ENCODE measurements around the gene MB. TPM values are rescaled to one million over a fixed set of nuclear protein-coding genes. Genes with fewer than 3 reads are reported as not detected.

Gene MB
- total and polyA plus RNA-seq, 4 donors, result 2.8 to 24.7 TPM; not detected in 2

GRCh38 chr22:35580351-35581022 lies 36.6 kb downstream of the MB start:
- WGBS, 2 donors, result 90 to 93% methylated on average over 9 to 10 of the region's 10 CpGs
- Histone ChIP-seq H3K27ac (ENCODE audit: low read depth in 1 of 2, low read length in 2 of 2) (no peak overlapping the region), H3K36me3 (ENCODE audit: control insufficient read depth in 1 of 2, insufficient read depth in 2 of 2, low read length in 1 of 2) (no peaks in the 10 kb centered on the region), H3K9me3 (ENCODE audit: control insufficient read depth, low read length) (no peaks in the 10 kb centered on the region), H3K4me1 (ENCODE audit: control insufficient read depth in 1 of 2, insufficient read depth in 2 of 2, low read length in 2 of 2) (no peaks in the 10 kb centered on the region), H3K27me3 (ENCODE audit: control insufficient read depth in 1 of 2, insufficient read depth in 2 of 2, low read length in 1 of 2) (no peaks in the 10 kb centered on the region), H3K4me3 (ENCODE audit: low read length in 2 of 2) (no peak overlapping the region)
- intact Hi-C loops (cut with DNase I), result no loop called here
- DNase-seq (no peak), ATAC-seq (ENCODE audit: low FRiP score) (no peak)

- H3K27me3 ChIP-seq (ENCODE audit: control insufficient read depth in 1 of 2, insufficient read depth in 2 of 2, low read length in 1 of 2), result no peaks in the 10 kb centered on the region
- no peak overlapping the region for H3K27ac ChIP-seq (ENCODE audit: low read depth in 1 of 2, low read length in 2 of 2)
- H3K9me3 ChIP-seq (ENCODE audit: control insufficient read depth, low read length), result no peaks in the 10 kb centered on the region
- DNase-seq, result no peak
- H3K4me1 ChIP-seq (ENCODE audit: control insufficient read depth in 1 of 2, insufficient read depth in 2 of 2, low read length in 2 of 2), result no peaks in the 10 kb centered on the region
- no peaks in the 10 kb centered on the region for H3K36me3 ChIP-seq (ENCODE audit: control insufficient read depth in 1 of 2, insufficient read depth in 2 of 2, low read length in 1 of 2)
- intact Hi-C loops (cut with DNase I), result no loop called here
- WGBS, 2 donors, result 87 to 92% methylated on average over 19 of the region's 19 CpGs
- no peak for ATAC-seq (ENCODE audit: low FRiP score)
- no peak overlapping the region for H3K4me3 ChIP-seq (ENCODE audit: low read length in 2 of 2)
These were observed 38.1 kb downstream of the MB start for GRCh38 chr22:35578836-35579575.

GRCh38 chr22:35577799-35578659 lies 39.1 kb downstream of the MB start:
- 89% methylated on average over 2 of the region's 2 CpGs for WGBS, 2 donors
- Histone ChIP-seq H3K27ac (ENCODE audit: low read depth in 1 of 2, low read length in 2 of 2) (no peak overlapping the region), H3K36me3 (ENCODE audit: control insufficient read depth in 1 of 2, insufficient read depth in 2 of 2, low read length in 1 of 2) (no peaks in the 10 kb centered on the region), H3K9me3 (ENCODE audit: control insufficient read depth, low read length) (no peaks in the 10 kb centered on the region), H3K4me1 (ENCODE audit: control insufficient read depth in 1 of 2, insufficient read depth in 2 of 2, low read length in 2 of 2) (no peaks in the 10 kb centered on the region), H3K27me3 (ENCODE audit: control insufficient read depth in 1 of 2, insufficient read depth in 2 of 2, low read length in 1 of 2) (no peaks in the 10 kb centered on the region), H3K4me3 (ENCODE audit: low read length in 2 of 2) (no peak overlapping the region)
- ATAC-seq (ENCODE audit: low FRiP score) (no peak), DNase-seq (no peak)
- intact Hi-C loops (cut with DNase I), result no loop called here

- no peak for ATAC-seq (ENCODE audit: low FRiP score)
- H3K36me3 ChIP-seq (ENCODE audit: control insufficient read depth in 1 of 2, insufficient read depth in 2 of 2, low read length in 1 of 2), result no peaks in the 10 kb centered on the region
- H3K4me1 ChIP-seq (ENCODE audit: control insufficient read depth in 1 of 2, insufficient read depth in 2 of 2, low read length in 2 of 2), result no peaks in the 10 kb centered on the region
- no peak overlapping the region for H3K27ac ChIP-seq (ENCODE audit: low read depth in 1 of 2, low read length in 2 of 2)
- H3K27me3 ChIP-seq (ENCODE audit: control insufficient read depth in 1 of 2, insufficient read depth in 2 of 2, low read length in 1 of 2), result no peaks in the 10 kb centered on the region
- 88 to 96% methylated on average over 8 of the region's 8 CpGs for WGBS, 2 donors
- no peak overlapping the region for H3K4me3 ChIP-seq (ENCODE audit: low read length in 2 of 2)
- no peaks in the 10 kb centered on the region for H3K9me3 ChIP-seq (ENCODE audit: control insufficient read depth, low read length)
- DNase-seq, result no peak
- intact Hi-C loops (cut with DNase I), result no loop called here
These were observed 40.5 kb downstream of the MB start for GRCh38 chr22:35576671-35577070.

- Histone ChIP-seq H3K4me1 (ENCODE audit: control insufficient read depth in 1 of 2, insufficient read depth in 2 of 2, low read length in 2 of 2) (no peaks in the 10 kb centered on the region), H3K27ac (ENCODE audit: low read depth in 1 of 2, low read length in 2 of 2) (no peak overlapping the region), H3K27me3 (ENCODE audit: control insufficient read depth in 1 of 2, insufficient read depth in 2 of 2, low read length in 1 of 2) (no peaks in the 10 kb centered on the region), H3K36me3 (ENCODE audit: control insufficient read depth in 1 of 2, insufficient read depth in 2 of 2, low read length in 1 of 2) (no peaks in the 10 kb centered on the region), H3K4me3 (ENCODE audit: low read length in 2 of 2) (no peak overlapping the region), H3K9me3 (ENCODE audit: control insufficient read depth, low read length) (no peaks in the 10 kb centered on the region)
- ATAC-seq (ENCODE audit: low FRiP score), result no peak
- no peak for DNase-seq
- 48 to 52% methylated on average over 15 of the region's 15 CpGs for WGBS, 2 donors
- intact Hi-C loops (cut with DNase I), result no loop called here
These were observed 41.9 kb downstream of the MB start for GRCh38 chr22:35575116-35575748.

- no peaks in the 10 kb centered on the region for H3K9me3 ChIP-seq (ENCODE audit: control insufficient read depth, low read length)
- H3K27ac ChIP-seq (ENCODE audit: low read depth in 1 of 2, low read length in 2 of 2), result no peak overlapping the region
- no peaks in the 10 kb centered on the region for H3K4me1 ChIP-seq (ENCODE audit: control insufficient read depth in 1 of 2, insufficient read depth in 2 of 2, low read length in 2 of 2)
- H3K4me3 ChIP-seq (ENCODE audit: low read length in 2 of 2), result no peak overlapping the region
- no peaks in the 10 kb centered on the region for H3K27me3 ChIP-seq (ENCODE audit: control insufficient read depth in 1 of 2, insufficient read depth in 2 of 2, low read length in 1 of 2)
- intact Hi-C loops (cut with DNase I), result no loop called here
- WGBS, 2 donors, result 85 to 91% methylated on average over 8 of the region's 8 CpGs
- no peak for ATAC-seq (ENCODE audit: low FRiP score)
- DNase-seq, result no peak
- H3K36me3 ChIP-seq (ENCODE audit: control insufficient read depth in 1 of 2, insufficient read depth in 2 of 2, low read length in 1 of 2), result no peaks in the 10 kb centered on the region
These were observed 44.6 kb downstream of the MB start for GRCh38 chr22:35572556-35572955.

- ATAC-seq (ENCODE audit: low FRiP score) (no peak), DNase-seq (no peak)
- no peaks in the 10 kb centered on the region for H3K9me3 ChIP-seq (ENCODE audit: control insufficient read depth, low read length)
- WGBS, 2 donors, result 84 to 90% methylated on average over 14 of the region's 14 CpGs
- intact Hi-C loops (cut with DNase I), result no loop called here
- H3K4me3 ChIP-seq (ENCODE audit: low read length in 2 of 2), result no peak overlapping the region
- H3K27me3 ChIP-seq (ENCODE audit: control insufficient read depth in 1 of 2, insufficient read depth in 2 of 2, low read length in 1 of 2), result no peaks in the 10 kb centered on the region
- no peaks in the 10 kb centered on the region for H3K36me3 ChIP-seq (ENCODE audit: control insufficient read depth in 1 of 2, insufficient read depth in 2 of 2, low read length in 1 of 2)
- H3K27ac ChIP-seq (ENCODE audit: low read depth in 1 of 2, low read length in 2 of 2), result no peak overlapping the region
- no peaks in the 10 kb centered on the region for H3K4me1 ChIP-seq (ENCODE audit: control insufficient read depth in 1 of 2, insufficient read depth in 2 of 2, low read length in 2 of 2)
These were observed 46.4 kb downstream of the MB start for GRCh38 chr22:35570686-35571194.

- intact Hi-C loops (cut with DNase I), result loop anchor here in 1 of 2 donors (5.0 kb wide), 1 partner anchor 63 kb away; no protein-coding TSS in a partner anchor
- no peak for DNase-seq
- no peak for ATAC-seq (ENCODE audit: low FRiP score)
- H3K4me1 ChIP-seq (ENCODE audit: control insufficient read depth in 1 of 2, insufficient read depth in 2 of 2, low read length in 2 of 2), result no peaks in the 10 kb centered on the region
- H3K27me3 ChIP-seq (ENCODE audit: control insufficient read depth in 1 of 2, insufficient read depth in 2 of 2, low read length in 1 of 2), result no peaks in the 10 kb centered on the region
- H3K9me3 ChIP-seq (ENCODE audit: control insufficient read depth, low read length), result no peaks in the 10 kb centered on the region
- H3K4me3 ChIP-seq (ENCODE audit: low read length in 2 of 2), result no peak overlapping the region
- H3K27ac ChIP-seq (ENCODE audit: low read depth in 1 of 2, low read length in 2 of 2), result no peak overlapping the region
- no peaks in the 10 kb centered on the region for H3K36me3 ChIP-seq (ENCODE audit: control insufficient read depth in 1 of 2, insufficient read depth in 2 of 2, low read length in 1 of 2)
- WGBS, 2 donors, result 94 to 95% methylated on average over 13 of the region's 13 CpGs
These were observed 47.2 kb downstream of the MB start for GRCh38 chr22:35569916-35570315.
